GM12873 (cell line): Measurements from ENCODE around the gene ACACA.

ENCODE experiments used
- CTCF ChIP-seq: IDR thresholded peaks from 2 replicates; pipeline ENCODE4 v1.5.1; 2012; ENCODE audit warnings: low read depth, mild to moderate bottlenecking, moderate library complexity, low read length, control low read depth; ENCODE audit not compliant: insufficient read depth; ENCODE audit errors: missing control alignments

Gene ACACA

DNA sequence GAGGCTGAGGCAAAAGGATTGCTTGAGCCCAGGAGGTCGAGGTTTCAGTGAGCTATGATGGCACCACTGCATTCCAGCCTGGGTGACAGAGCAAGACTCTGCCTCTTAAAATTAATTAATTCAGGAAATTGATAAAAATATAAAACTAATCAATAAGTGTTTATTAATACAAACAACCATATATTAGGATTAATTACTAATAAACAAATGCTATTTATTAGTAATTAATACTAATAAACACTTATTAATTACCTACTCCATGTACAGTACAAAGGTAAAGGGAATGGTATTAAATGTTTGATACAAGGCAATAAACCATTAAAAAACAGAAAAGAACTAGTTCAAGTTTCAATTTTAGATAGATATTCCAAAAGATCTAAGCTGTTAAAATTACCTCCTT lies 150.0 kb downstream of the ACACA start:
- no peak for TF ChIP-seq CTCF

DNA sequence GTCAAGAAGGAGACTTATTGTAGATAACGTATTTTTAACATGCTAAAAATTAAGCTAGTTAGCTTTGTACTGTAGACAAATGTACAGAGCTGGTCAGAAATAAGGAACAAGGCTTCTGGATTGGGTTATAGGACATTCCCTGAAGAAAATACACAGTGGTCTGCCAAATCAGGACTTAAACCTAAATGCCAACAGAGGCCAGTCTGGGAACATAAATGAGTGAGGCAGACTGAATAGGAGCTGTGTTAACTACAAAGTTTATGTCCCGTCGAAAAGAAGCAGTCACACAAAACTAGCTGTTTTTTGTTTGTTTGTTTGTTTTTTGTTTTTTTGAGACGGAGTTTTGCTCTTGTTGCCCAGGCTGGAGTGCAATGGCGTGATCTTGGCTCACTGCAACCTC lies 151.2 kb downstream of the ACACA start:
- no peak for TF ChIP-seq CTCF

DNA sequence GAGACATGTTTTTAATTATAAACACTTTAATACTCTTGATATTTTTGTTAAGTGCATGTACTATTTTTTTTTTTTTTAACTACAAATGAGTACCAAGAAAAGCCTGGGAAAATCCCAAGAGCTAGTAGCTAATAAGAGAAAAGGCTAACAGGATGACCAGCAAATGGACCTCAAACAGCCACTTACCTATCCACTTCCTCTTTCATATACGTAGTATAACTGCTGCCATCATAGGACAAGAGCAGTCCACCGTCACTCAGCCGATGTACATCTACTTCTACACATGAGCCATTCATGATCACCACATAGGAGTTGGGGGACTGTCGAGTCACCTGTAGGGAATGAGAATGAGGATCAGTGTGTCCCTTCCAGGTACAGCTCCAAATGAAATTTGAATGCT lies 158.8 kb downstream of the ACACA start:
- no peak for TF ChIP-seq CTCF

DNA sequence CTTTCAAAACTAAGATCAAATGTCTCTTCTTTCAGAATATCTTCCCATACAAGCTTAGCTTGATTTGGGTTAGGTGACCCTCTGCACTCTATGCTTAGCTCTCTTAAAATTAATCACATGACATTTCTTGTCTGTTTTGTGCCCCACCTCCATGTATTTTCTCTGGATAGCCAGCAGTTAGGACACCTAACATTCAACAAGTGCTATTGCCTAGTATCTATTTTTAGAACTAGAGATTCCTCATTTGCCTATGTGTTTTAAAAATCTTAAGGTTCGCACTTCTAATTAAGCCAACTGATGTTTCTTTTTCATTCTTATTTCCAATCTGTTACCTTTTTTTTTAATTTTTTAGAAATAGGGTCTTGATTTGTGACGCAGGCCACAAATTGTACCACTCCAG lies 160.6 kb downstream of the ACACA start:
- no peak for TF ChIP-seq CTCF

GRCh38 chr17:37240381-37240780 lies 166.3 kb downstream of the ACACA start:
- no peak for TF ChIP-seq CTCF

DNA sequence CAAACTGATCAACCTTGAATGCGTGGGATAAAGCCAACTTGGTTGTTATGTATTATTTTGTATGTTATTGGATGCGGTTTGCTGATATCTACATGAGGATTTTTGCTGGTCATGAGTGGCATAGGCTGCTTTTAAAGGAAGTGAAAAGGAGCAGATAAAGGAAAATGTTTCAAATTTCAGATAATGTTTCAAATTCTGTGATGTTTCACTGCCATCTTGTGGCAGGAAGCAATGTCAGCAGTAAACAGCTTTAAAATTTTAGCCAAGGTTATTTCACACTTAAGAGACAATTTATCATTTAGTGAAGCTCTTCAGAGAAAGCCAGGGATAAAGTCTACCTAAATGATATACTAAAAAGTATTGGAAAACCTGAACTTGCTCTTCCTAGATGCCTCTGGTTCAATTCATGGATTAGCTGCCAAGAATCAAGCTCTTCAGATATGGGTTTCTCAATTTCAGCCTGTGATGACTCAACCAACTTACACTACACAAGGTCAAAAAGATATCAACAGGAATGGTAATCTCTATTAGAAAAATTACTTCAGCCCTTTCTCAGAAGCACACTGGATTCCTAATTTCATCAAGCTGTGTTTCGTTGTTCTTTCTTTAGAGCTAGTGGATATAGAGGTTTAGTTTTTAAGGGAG lies 166.8 kb downstream of the ACACA start:
- peak; percentile 57 for TF ChIP-seq CTCF

GRCh38 chr17:37234106-37234505 lies 172.5 kb downstream of the ACACA start:
- no peak for TF ChIP-seq CTCF
